Stimulated activated naive CD8-positive, alpha-beta T cell treated with anti-CD3 and anti-CD28 coated beads, Interleukin-15, Interleukin-2, amounts not matched to agents 100 ng/mL and 50 ng/mL, for 24 hours (primary cell): ENCODE results near the gene DMKN.

Experiments
- H3K27ac Mint-ChIP-seq: one replicate; pipeline ENCODE4 v1.8.0; 2021; ENCODE audit warnings: mild to moderate bottlenecking, mixed read lengths
- H3K27me3 Mint-ChIP-seq: one replicate; pipeline ENCODE4 v1.8.0; 2021; ENCODE audit warnings: mixed read lengths
- H3K36me3 Mint-ChIP-seq: one replicate; pipeline ENCODE4 v1.8.0; 2021; ENCODE audit warnings: low read depth, mixed read lengths
- H3K4me1 Mint-ChIP-seq: one replicate; pipeline ENCODE4 v1.8.0; 2021; ENCODE audit warnings: low read depth, mixed read lengths
- H3K4me3 Mint-ChIP-seq: one replicate; pipeline ENCODE4 v1.8.0; 2021; ENCODE audit warnings: mild to moderate bottlenecking, mixed read lengths
- H3K9me3 Mint-ChIP-seq: one replicate; pipeline ENCODE4 v1.8.0; 2021; ENCODE audit warnings: mixed read lengths

The DMKN gene, protein sequence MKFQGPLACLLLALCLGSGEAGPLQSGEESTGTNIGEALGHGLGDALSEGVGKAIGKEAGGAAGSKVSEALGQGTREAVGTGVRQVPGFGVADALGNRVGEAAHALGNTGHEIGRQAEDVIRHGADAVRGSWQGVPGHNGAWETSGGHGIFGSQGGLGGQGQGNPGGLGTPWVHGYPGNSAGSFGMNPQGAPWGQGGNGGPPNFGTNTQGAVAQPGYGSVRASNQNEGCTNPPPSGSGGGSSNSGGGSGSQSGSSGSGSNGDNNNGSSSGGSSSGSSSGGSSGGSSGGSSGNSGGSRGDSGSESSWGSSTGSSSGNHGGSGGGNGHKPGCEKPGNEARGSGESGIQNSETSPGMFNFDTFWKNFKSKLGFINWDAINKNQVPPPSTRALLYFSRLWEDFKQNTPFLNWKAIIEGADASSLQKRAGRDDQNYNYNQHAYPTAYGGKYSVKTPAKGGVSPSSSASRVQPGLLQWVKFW

DNA sequence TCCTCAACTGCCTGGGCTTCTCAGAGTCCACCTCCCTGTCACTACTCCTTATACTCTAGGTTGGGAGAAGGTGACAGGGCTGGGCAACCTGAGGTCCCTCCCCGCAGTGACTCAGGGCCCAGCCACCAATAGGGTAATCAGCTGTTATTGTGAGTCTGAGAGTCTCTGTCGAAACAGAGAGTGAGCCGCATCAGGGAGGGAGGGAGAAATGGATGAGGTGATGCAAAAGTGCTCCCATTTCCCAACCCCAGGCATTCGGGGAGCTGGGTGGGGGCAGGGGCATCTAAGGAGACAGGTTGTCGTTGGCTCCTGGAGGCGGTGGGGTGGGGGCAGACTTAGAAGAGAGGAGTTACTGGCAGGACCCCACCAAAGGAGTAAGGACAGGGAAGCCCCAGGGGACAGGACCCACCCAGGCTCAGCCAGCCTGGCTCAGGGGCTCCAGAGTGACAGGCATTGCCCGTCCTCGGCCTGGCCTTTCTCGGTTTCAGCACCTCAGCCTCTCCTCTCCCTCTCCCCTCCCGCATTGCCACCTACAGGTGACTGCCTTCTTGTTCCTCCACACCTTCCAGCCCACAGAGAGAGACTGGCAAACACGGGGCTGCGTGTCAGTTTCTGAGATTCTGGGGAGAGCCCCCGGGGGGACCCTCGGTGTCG, at the start of gene DMKN:
Gene DMKN, minus strand, starts transcription at position 22 of the 654 bp plus-strand sequence. CDS start 174 bp downstream, outside the sequence.
- H3K4me3 Mint-ChIP-seq: no peak within 1 kb of the TSS
- peaks cover 13% of the 10 kb centered on the region for H3K4me1 Mint-ChIP-seq
- H3K36me3 Mint-ChIP-seq: no peaks in the 10 kb centered on the region
- H3K27me3 Mint-ChIP-seq: peaks cover 39% of the 10 kb centered on the region
- H3K9me3 Mint-ChIP-seq: no peaks in the 10 kb centered on the region
- H3K27ac Mint-ChIP-seq: no peak within 1 kb of the TSS

DNA sequence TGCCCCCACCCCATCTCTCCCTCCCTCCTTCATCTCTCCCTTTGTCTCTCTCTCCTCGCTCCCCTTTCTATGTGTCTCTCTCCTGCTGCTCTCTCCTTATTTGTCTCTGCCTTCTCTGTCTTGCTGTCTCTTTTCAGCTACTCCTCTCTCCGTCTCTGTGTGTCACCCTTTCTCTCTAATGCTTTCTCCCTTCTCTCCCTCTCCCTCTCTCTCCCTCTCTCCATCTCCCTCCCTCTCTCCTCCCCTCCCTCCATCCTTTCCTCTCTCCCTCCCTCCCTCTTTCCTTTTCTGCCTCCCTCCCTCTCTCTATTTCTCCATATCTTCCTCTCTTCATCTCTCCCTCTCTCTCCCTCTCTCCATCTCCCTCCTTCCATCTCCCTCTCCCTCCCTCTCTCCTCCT, 49.3 kb upstream of the DMKN start:
- Mint-ChIP-seq H3K36me3 (no peaks in the 10 kb centered on the region), H3K27me3 (peaks cover 38% of the 10 kb centered on the region), H3K9me3 (no peaks in the 10 kb centered on the region), H3K4me3 (no peak overlapping the region), H3K27ac (no peak overlapping the region), H3K4me1 (peaks cover 2% of the 10 kb centered on the region)

DNA sequence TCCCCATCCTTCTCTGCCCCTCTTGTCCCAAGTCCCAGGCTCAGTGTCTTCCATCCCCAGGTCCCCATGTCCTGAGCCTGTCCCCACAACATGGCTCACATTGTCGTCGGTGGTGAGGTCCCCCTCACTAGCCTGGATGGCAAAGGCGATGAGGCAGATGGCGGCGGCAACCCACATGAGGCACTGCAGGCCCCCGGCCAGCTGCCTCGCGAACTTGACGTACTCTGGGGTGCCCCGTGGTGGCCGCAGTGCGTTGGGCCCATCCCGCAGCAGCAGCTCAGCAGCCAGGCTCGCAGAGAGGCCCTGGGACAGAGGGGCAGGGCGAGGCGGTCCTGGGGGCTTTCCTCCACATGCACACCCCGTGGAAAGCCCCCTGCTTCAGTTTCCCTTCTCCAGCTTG, 48.9 kb upstream of the DMKN start:
- Mint-ChIP-seq H3K27me3 (peaks cover 40% of the 10 kb centered on the region), H3K27ac (no peak overlapping the region)

DNA sequence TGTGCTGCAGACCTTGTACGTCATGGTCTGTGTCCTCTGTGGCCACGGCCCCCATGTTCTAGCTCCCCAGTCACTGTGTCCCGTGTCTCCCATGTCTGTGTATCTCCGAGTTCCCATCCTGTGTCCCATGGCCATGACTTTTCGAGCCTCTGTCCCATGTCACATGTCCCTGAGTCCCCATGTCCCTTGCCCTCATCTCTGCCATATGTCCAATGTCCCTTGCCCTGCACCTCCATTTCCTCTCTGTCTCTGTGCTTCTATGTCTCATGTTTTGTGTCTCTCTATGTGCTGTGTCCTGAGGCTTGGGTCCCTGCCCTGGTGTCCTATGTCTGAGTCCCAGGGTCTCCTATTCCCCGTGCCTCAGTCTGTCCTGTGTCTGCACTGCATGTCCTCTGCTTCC, 48.0 kb upstream of the DMKN start:
- Mint-ChIP-seq H3K36me3 (no peaks in the 10 kb centered on the region), H3K4me3 (no peak overlapping the region), H3K27ac (no peak overlapping the region), H3K9me3 (no peaks in the 10 kb centered on the region), H3K27me3 (peaks cover 41% of the 10 kb centered on the region), H3K4me1 (peaks cover 9% of the 10 kb centered on the region)

More for the DNA sequence above, 48.9 kb upstream of the DMKN start:
- peaks cover 5% of the 10 kb centered on the region for H3K4me1 Mint-ChIP-seq
- H3K4me3 Mint-ChIP-seq: no peak overlapping the region
- H3K9me3 Mint-ChIP-seq: no peaks in the 10 kb centered on the region
- no peaks in the 10 kb centered on the region for H3K36me3 Mint-ChIP-seq

DNA sequence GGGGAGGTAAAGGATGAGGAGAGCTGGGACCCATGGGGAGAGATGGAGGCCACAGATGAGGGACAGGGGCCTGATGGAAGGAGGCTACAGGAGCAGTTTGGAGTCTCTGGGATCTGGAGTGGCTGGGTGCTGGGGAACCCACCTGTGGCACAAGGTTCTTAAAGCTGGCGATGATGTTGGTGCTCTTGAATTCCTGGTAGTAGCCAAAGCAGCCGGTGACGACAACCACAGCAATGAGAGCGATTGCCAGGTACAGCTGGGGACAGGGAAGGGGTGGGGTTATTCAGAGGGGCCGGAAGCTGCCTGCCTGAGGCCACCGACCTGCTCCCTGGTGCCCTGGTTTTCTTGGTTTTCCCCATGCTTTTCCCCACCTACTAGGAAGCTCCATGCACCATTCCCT, 47.2 kb upstream of the DMKN start:
- Mint-ChIP-seq H3K4me3 (no peak overlapping the region), H3K27ac (no peak overlapping the region), H3K36me3 (no peaks in the 10 kb centered on the region), H3K27me3 (peaks cover 43% of the 10 kb centered on the region), H3K9me3 (no peaks in the 10 kb centered on the region), H3K4me1 (peaks cover 9% of the 10 kb centered on the region)

DNA sequence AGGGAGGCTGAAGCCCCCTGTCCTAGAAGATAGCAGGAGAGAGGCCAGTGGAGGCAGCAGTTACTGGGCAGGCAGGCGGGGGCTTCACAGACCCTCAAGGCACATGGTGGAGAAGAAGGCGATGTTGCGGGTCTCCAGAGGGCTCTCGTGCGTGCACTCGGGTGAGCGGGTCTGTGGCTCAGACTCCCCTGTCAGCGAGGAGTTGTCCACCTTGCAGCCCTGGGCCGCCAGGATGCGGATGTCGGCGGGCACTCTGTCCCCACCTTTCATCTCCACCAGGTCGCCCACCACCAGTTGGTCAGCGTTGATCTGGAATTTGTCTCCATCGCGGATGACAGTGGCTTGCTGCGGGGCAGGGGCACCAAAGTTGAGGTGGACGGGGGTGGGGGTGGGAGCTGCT, 46.8 kb upstream of the DMKN start:
- no peaks in the 10 kb centered on the region for H3K36me3 Mint-ChIP-seq
- H3K27me3 Mint-ChIP-seq: peaks cover 43% of the 10 kb centered on the region

DNA sequence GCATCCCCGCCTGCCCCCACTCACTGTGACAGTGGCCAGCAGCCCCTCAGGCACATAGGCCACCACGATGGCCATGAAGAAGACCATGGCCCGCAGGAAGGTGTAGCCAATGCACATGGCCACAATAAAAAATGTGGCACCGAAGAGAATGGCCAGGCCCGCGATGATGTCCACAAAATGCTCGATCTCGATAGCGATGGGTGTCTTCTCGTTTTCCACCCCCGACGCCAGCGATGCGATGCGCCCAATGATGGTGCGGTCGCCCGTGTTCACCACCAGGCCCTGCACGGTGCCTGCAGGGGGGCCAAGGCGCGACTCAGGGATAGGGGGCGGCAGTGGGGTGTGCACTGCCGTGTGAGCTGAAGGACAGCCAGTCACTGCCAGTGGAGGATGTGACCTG, 46.3 kb upstream of the DMKN start:
- H3K9me3 Mint-ChIP-seq: no peaks in the 10 kb centered on the region
- peaks cover 9% of the 10 kb centered on the region for H3K4me1 Mint-ChIP-seq
- H3K36me3 Mint-ChIP-seq: no peaks in the 10 kb centered on the region
- peaks cover 43% of the 10 kb centered on the region for H3K27me3 Mint-ChIP-seq
- no peak overlapping the region for H3K4me3 Mint-ChIP-seq
- no peak overlapping the region for H3K27ac Mint-ChIP-seq

More for the DNA sequence above, 46.8 kb upstream of the DMKN start:
- H3K27ac Mint-ChIP-seq: no peak overlapping the region
- H3K9me3 Mint-ChIP-seq: no peaks in the 10 kb centered on the region
- H3K4me1 Mint-ChIP-seq: peaks cover 9% of the 10 kb centered on the region
- no peak overlapping the region for H3K4me3 Mint-ChIP-seq

DNA sequence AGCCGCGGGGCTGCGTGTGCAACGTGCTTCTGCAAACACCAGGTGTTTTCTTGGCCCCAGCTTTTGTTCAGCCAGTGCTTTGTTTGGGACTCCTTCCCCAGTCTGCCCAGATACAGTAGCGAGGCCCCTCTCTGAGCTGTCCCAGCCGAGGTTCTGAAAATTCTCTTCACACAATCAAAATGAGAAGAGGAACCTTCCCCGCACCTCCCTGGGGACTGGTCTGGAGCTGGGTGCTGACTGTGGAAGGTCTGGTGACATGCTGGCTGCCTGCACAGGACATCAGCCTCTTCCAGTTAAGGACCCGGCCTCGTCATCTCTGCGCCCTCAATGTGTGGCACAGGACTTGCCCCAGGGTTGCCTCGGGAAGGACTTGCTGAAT, 45.8 kb upstream of the DMKN start:
- Mint-ChIP-seq H3K27me3 (peaks cover 43% of the 10 kb centered on the region), H3K36me3 (no peaks in the 10 kb centered on the region), H3K4me1 (peaks cover 9% of the 10 kb centered on the region), H3K9me3 (no peaks in the 10 kb centered on the region), H3K4me3 (peak overlapping the region; percentile 15), H3K27ac (no peak overlapping the region)

DNA sequence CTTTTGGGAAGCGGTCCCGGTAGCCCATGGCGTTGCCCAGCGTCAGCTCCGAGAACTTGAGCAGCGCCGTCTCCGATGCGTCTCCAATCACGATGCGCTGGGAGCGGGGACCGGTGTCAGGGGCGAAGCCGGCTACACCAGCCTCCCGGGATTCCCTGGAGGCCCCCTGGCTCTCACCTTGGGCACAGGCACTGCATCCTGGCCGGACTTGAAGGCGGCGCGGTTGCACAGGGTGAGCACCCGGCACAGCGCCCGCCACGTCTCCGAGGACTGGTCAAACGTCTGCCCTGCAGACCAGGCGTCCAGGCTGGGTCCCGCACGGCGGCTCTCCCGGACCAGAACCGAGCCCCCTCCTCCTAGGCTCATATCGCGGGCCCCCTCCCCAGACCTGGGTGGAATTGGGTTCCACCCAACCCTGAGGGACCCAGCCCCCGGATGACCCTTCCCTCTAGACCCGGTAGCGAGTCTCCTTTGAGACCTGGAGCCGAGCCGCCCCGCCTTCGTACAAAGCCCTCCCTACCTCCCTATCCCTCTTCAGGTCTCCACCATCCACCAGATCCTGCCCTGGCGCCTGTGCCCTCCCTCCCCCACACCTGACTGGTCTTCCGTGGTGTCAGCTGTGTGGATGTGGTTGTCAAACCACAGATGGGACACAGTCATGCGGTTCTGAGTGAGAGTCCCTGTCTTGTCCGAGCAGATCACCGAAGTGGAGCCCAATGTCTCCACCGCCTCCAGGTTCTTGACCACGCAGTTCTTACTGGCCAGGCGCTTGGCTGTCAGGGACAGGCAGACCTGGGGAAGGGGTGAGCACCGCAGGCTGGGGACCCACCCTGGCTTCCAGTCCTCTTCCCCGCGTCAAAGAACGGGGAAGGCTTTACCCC, 45.2 kb upstream of the DMKN start:
- H3K4me1 Mint-ChIP-seq: peaks cover 9% of the 10 kb centered on the region
- no peak overlapping the region for H3K27ac Mint-ChIP-seq
- no peaks in the 10 kb centered on the region for H3K36me3 Mint-ChIP-seq
- peak overlapping the region; percentile 15 for H3K4me3 Mint-ChIP-seq
- no peaks in the 10 kb centered on the region for H3K9me3 Mint-ChIP-seq
- H3K27me3 Mint-ChIP-seq: peaks cover 43% of the 10 kb centered on the region

DNA sequence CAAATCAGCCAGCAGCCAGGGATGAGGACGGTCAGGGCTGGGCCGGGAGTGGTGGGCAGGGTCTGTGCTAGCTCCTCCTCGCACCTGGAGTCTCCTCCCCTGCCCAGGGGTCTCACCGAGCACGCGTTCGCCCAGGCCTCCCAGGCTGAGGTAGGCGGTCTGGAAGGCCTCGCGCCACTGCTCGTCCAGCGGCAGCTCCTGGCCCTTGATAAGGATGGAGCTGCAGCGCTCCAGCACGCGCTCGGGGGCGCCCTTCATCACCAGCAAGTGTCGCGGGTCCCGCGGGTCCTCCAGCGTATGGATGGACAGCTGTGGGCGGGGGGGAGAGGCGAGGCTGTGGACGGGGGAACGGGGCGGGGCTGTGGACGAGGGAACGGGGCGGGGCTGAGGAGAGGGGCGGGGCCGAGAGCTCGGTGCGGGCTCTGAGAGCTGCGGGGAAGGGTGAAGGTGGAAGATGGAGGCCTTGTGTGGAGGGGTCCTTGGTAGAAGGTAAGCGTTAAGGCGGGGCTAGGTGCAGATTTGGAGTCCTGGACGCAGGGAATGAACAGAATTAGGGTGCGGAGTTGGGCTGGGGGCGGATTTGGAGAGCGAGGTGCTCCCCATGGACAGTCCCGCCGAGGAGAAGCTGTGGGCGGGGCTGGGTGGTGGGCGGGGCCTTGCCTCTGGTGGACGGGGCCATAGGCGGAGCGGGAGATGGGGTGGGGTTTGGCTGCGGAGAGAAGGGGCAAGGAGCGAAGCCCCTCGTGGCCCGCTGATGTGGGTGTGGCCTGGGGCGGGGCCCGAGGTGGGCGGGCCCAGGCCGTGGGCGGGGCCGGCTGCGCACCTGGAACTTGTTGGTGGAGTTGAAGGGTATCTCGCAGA, 44.3 kb upstream of the DMKN start:
- H3K27me3 Mint-ChIP-seq: peaks cover 43% of the 10 kb centered on the region
- no peak overlapping the region for H3K27ac Mint-ChIP-seq

DNA sequence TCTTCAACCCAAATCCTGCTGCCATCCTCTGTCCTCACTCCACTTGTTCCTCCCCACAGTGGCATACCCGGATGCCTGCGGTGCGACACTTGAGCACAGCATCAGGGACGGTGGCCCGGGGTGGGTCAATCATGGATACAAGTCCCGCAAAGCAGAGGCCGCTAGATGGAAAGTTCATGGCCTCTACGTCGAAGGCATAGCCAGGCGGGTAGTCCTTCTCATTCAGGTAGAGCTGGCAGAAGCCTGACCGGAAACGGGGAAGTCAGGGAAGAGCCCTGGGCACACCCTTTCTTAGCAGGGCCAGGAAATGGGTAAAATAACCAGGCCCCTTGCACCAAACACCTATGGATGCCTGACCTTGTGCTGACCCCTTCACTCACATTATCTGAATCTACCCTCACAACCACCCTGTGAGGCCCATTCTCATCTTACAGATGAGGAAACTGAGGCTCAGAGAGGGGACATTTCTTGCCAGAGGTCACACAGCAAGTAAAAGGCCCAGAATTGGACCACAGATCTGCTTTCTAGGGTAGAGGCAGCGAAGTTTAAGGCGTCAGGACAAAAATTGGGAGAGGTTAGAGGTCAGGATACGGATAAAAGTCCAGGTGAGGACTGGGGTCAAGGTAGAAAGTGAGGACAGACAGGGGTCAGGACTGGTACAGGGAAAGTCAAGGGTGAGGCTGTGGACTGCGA, 43.5 kb upstream of the DMKN start:
- H3K4me1 Mint-ChIP-seq: peaks cover 9% of the 10 kb centered on the region
- H3K4me3 Mint-ChIP-seq: peak overlapping the region; percentile 48
- H3K27me3 Mint-ChIP-seq: peaks cover 40% of the 10 kb centered on the region
- H3K9me3 Mint-ChIP-seq: no peaks in the 10 kb centered on the region
- no peak overlapping the region for H3K27ac Mint-ChIP-seq
- no peaks in the 10 kb centered on the region for H3K36me3 Mint-ChIP-seq

More for the DNA sequence above, 44.3 kb upstream of the DMKN start:
- H3K4me3 Mint-ChIP-seq: peak overlapping the region; percentile 71
- H3K36me3 Mint-ChIP-seq: no peaks in the 10 kb centered on the region
- peaks cover 9% of the 10 kb centered on the region for H3K4me1 Mint-ChIP-seq
- H3K9me3 Mint-ChIP-seq: no peaks in the 10 kb centered on the region

DNA sequence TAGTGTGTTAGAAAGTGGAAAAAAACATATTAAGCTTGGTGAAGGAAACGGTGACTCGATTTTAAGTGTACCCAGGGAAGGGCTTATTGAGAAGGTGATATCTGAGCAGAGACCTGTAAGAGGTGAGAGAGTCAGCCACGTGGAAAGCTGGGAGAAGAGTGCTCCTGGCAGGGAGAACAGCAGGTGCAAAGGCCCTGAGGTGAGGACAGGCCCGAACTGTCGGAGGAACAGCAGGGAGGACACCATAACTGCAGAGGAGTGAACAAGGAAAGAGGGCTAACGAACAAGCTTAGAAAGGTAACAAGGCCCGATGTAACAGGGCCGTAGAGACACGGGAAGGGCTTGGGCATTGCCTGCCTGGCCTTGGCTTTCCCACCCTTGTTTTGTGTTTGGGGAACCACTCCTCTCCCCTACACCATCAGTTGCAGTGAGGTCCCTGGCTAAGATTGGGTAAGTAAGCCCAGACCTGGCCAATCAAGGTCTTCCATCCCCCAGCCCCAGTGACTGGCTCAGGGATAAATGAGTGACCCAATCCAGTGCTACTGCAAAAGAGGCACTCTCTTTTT, 42.7 kb upstream of the DMKN start:
- Mint-ChIP-seq H3K36me3 (no peaks in the 10 kb centered on the region), H3K27ac (no peak overlapping the region), H3K27me3 (peaks cover 33% of the 10 kb centered on the region), H3K4me1 (peaks cover 9% of the 10 kb centered on the region), H3K4me3 (no peak overlapping the region), H3K9me3 (no peaks in the 10 kb centered on the region)

DNA sequence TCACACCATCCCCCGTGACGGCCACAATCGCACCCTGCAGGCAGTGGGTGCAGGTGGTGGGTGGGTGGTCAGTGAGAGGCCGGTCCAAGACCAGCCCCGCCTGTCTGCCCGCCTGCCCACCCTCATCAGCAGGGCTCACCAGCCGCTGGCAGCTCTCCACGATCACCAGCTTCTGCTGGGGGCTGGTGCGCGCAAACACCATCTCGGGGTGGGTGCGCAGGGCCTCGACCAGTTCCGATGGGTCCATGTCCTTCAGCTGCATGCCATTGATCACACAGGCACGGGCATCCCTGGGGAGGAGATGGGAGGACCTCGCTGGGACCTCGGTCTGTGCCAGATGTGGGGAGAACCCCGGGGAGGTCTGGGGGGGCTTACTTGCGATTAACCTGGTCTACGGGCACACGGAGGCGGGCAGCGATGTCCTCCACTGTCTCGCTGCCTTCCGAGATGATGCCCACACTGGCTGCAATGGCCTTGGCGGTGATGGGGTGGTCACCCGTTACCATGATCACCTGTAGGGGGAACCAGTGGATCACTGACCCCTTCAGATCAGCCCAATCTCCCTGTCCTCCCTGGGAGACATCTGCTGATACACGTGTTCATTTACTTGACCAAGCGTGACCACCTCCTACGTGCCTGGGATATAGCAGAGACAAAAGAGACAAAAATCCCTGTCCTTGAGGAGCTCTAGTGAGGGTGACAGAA, 42.0 kb upstream of the DMKN start:
- H3K9me3 Mint-ChIP-seq: no peaks in the 10 kb centered on the region
- H3K4me3 Mint-ChIP-seq: no peak overlapping the region
- H3K27me3 Mint-ChIP-seq: peaks cover 29% of the 10 kb centered on the region
- H3K27ac Mint-ChIP-seq: no peak overlapping the region
- peaks cover 9% of the 10 kb centered on the region for H3K4me1 Mint-ChIP-seq
- H3K36me3 Mint-ChIP-seq: peaks cover 6% of the 10 kb centered on the region
